Measurements from ENCODE around the gene ALDH3B2.

ALDH3B2 gene

GRCh38 chr11:67656278-67656922 is 18.0 kb downstream of the ALDH3B2 start:
- H3K27ac Mint-ChIP-seq, result no peak overlapping the region
- peaks cover 15% of the 10 kb centered on the region for H3K4me1 Mint-ChIP-seq
- DNase-seq (ENCODE audit: low spot score in 2 of 2), result no peak
- no peaks in the 10 kb centered on the region for H3K36me3 Mint-ChIP-seq
- peak; percentile 46 for ATAC-seq
- no peak overlapping the region for H3K4me3 Mint-ChIP-seq
- H3K9me3 Mint-ChIP-seq, result no peaks in the 10 kb centered on the region

- no peak for ATAC-seq
- H3K9me3 Mint-ChIP-seq, result no peaks in the 10 kb centered on the region
- H3K4me3 Mint-ChIP-seq, result no peak overlapping the region
- no peak for DNase-seq (ENCODE audit: low spot score in 2 of 2)
- no peaks in the 10 kb centered on the region for H3K36me3 Mint-ChIP-seq
- H3K4me1 Mint-ChIP-seq, result peaks cover 32% of the 10 kb centered on the region
- no peak overlapping the region for H3K27ac Mint-ChIP-seq
Observed at GRCh38 chr11:67654225-67654624, 20.2 kb downstream of the ALDH3B2 start.

- no peak overlapping the region for H3K4me3 Mint-ChIP-seq
- DNase-seq (ENCODE audit: low spot score in 2 of 2) (no peak), ATAC-seq (no peak)
- H3K36me3 Mint-ChIP-seq, result no peaks in the 10 kb centered on the region
- H3K4me1 Mint-ChIP-seq, result peaks cover 31% of the 10 kb centered on the region
- H3K9me3 Mint-ChIP-seq, result no peaks in the 10 kb centered on the region
- H3K27ac Mint-ChIP-seq, result no peak overlapping the region
Observed at GRCh38 chr11:67652965-67653845, 21.2 kb downstream of the ALDH3B2 start.

GRCh38 chr11:67651976-67652781 is 22.2 kb downstream of the ALDH3B2 start:
- H3K4me3 Mint-ChIP-seq, result no peak overlapping the region
- H3K27ac Mint-ChIP-seq, result peak overlapping the region; percentile 94
- H3K4me1 Mint-ChIP-seq, result peaks cover 39% of the 10 kb centered on the region
- no peaks in the 10 kb centered on the region for H3K9me3 Mint-ChIP-seq
- DNase-seq (ENCODE audit: low spot score in 2 of 2), result no peak
- no peaks in the 10 kb centered on the region for H3K36me3 Mint-ChIP-seq
- no peak for ATAC-seq

- H3K9me3 Mint-ChIP-seq, result no peaks in the 10 kb centered on the region
- H3K36me3 Mint-ChIP-seq, result peaks cover 7% of the 10 kb centered on the region
- H3K27ac Mint-ChIP-seq, result peak overlapping the region; percentile 94
- DNase-seq (ENCODE audit: low spot score in 2 of 2) (peak in 1 of 2 donors; percentile 59), ATAC-seq (peak; percentile 14)
- H3K4me3 Mint-ChIP-seq, result peak overlapping the region; percentile 82
- H3K4me1 Mint-ChIP-seq, result peaks cover 46% of the 10 kb centered on the region
Observed at GRCh38 chr11:67649634-67650510, 24.6 kb downstream of the ALDH3B2 start.

- Mint-ChIP-seq H3K4me1 (peaks cover 46% of the 10 kb centered on the region), H3K9me3 (no peaks in the 10 kb centered on the region), H3K36me3 (peaks cover 7% of the 10 kb centered on the region), H3K4me3 (no peak overlapping the region), H3K27ac (peak overlapping the region; percentile 29)
- DNase-seq (ENCODE audit: low spot score in 2 of 2) (no peak), ATAC-seq (no peak)
Observed at GRCh38 chr11:67648796-67649613, 25.4 kb downstream of the ALDH3B2 start.

- peak; percentile 80 for ATAC-seq
- H3K9me3 Mint-ChIP-seq, result no peaks in the 10 kb centered on the region
- DNase-seq (ENCODE audit: low spot score in 2 of 2), result no peak
- peak overlapping the region; percentile 29 for H3K27ac Mint-ChIP-seq
- peaks cover 7% of the 10 kb centered on the region for H3K36me3 Mint-ChIP-seq
- H3K4me1 Mint-ChIP-seq, result peaks cover 46% of the 10 kb centered on the region
- H3K4me3 Mint-ChIP-seq, result no peak overlapping the region
Observed at GRCh38 chr11:67648140-67648795, 26.2 kb downstream of the ALDH3B2 start.

- Mint-ChIP-seq H3K4me3 (no peak overlapping the region), H3K9me3 (no peaks in the 10 kb centered on the region), H3K27ac (no peak overlapping the region), H3K4me1 (peaks cover 46% of the 10 kb centered on the region), H3K36me3 (peaks cover 7% of the 10 kb centered on the region)
- DNase-seq (ENCODE audit: low spot score in 2 of 2) (no peak), ATAC-seq (no peak)
Observed at GRCh38 chr11:67647471-67647870, 27.0 kb downstream of the ALDH3B2 start.

GRCh38 chr11:67646535-67647336 is 27.7 kb downstream of the ALDH3B2 start:
- DNase-seq (ENCODE audit: low spot score in 2 of 2), result peak; percentile 32 to 67
- peak overlapping the region; percentile 79 for H3K27ac Mint-ChIP-seq
- peaks cover 46% of the 10 kb centered on the region for H3K4me1 Mint-ChIP-seq
- H3K9me3 Mint-ChIP-seq, result no peaks in the 10 kb centered on the region
- H3K36me3 Mint-ChIP-seq, result peaks cover 7% of the 10 kb centered on the region
- peak overlapping the region; percentile 48 for H3K4me3 Mint-ChIP-seq
- ATAC-seq, result peak; percentile 67

GRCh38 chr11:67645521-67646461 is 28.6 kb downstream of the ALDH3B2 start:
- DNase-seq (ENCODE audit: low spot score in 2 of 2) (no peak), ATAC-seq (no peak)
- H3K9me3 Mint-ChIP-seq, result no peaks in the 10 kb centered on the region
- peaks cover 45% of the 10 kb centered on the region for H3K4me1 Mint-ChIP-seq
- H3K27ac Mint-ChIP-seq, result peak overlapping the region; percentile 79
- H3K36me3 Mint-ChIP-seq, result peaks cover 7% of the 10 kb centered on the region
- H3K4me3 Mint-ChIP-seq, result peak overlapping the region; percentile 48

GRCh38 chr11:67644472-67645418 is 29.7 kb downstream of the ALDH3B2 start:
- Mint-ChIP-seq H3K9me3 (no peaks in the 10 kb centered on the region), H3K4me1 (peaks cover 34% of the 10 kb centered on the region), H3K36me3 (peaks cover 7% of the 10 kb centered on the region), H3K27ac (no peak overlapping the region), H3K4me3 (no peak overlapping the region)
- DNase-seq (ENCODE audit: low spot score in 2 of 2) (no peak), ATAC-seq (no peak)

All from stimulated activated effector memory CD8-positive, alpha-beta T cell treated with anti-CD3 and anti-CD28 coated beads, Interleukin-12 subunit alpha, Interleukin-12 subunit beta, amount 100 ng/mL, for 72 hours (primary cell).